ENCODE data around the gene ACTG2. TPM values are rescaled to one million over a fixed set of nuclear protein-coding genes. Genes with fewer than 3 reads are reported as not detected.

ACTG2 gene
- total and polyA plus RNA-seq, 2 donors (not counting 1 experiment from before 2014, with no cell fraction given), result not detected

DNA sequence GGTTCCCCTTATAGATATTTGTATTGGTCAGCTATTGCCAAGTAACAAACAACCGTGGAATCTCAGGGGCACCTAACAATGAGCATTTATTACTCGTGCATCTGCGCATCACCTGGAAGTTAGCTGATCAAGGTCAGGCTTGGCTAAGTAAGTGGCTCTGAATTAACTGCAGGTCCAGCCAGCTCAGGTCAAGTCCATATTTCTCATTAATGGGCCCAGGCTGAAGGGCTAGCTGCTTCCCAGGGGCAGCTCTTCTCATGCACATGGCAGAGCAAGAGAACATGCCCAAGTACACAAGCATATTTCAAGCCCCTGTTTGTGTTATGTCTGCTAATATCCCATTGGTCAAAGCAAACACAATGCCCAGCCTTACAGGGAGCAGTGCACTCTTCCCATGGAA lies 26.0 kb downstream of the ACTG2 start:
- ATAC-seq (ENCODE audit: low read depth) (no peak), DNase-seq (no peak)
- H3K4me1 ChIP-seq (ENCODE audit: control insufficient read depth in 2 of 2, insufficient read depth in 2 of 2, low read length in 2 of 2), result peaks cover 0 to 3% of the 10 kb centered on the region in 2 donors
- Mint-ChIP-seq H3K27me3 (no peaks in the 10 kb centered on the region), H3K4me1 (peaks cover 10% of the 10 kb centered on the region), H3K9me3 (ENCODE audit: insufficient read depth) (no peaks in the 10 kb centered on the region), H3K4me3 (no peak overlapping the region), H3K27ac (no peak overlapping the region)
- CTCF ChIA-PET, result interaction anchor here (1.7 kb wide), 1 partner anchor 11 kb away, joined by 8 read pairs; no protein-coding TSS in a partner anchor
- H3K4me3 ChIP-seq (ENCODE audit: control extremely low read depth in 1 of 5, extremely low read depth in 1 of 5, insufficient read depth in 1 of 5, low read depth in 2 of 5, low read length in 4 of 5), result no peak overlapping the region
- WGBS (ENCODE audit: insufficient coverage), result 100% methylated on average over 3 of the region's 3 CpGs
- H2AFZ ChIP-seq (ENCODE audit: insufficient read depth, low read depth, low read length, poor library complexity, severe bottlenecking), result no peak overlapping the region
- no peaks in the 10 kb centered on the region for H3K36me3 ChIP-seq (replicated peaks in 1 of 2; ENCODE audit: control extremely low read depth in 1 of 2, control insufficient read depth in 1 of 2, extremely low read depth in 1 of 2, insufficient read depth in 2 of 2, low read length in 1 of 2)
- no peaks in the 10 kb centered on the region for H3K27me3 ChIP-seq (replicated peaks in 1 of 4; ENCODE audit: control extremely low read depth in 1 of 4, control insufficient read depth in 3 of 4, insufficient read depth in 4 of 4, low read length in 3 of 4)
- TF ChIP-seq EZH2 (IDR thresholded peaks at IDR 0.05; ENCODE audit: borderline replicate concordance, insufficient read depth, low read depth, low read length, poor library complexity, severe bottlenecking), result no peak
- TF ChIP-seq, protein P1, sequence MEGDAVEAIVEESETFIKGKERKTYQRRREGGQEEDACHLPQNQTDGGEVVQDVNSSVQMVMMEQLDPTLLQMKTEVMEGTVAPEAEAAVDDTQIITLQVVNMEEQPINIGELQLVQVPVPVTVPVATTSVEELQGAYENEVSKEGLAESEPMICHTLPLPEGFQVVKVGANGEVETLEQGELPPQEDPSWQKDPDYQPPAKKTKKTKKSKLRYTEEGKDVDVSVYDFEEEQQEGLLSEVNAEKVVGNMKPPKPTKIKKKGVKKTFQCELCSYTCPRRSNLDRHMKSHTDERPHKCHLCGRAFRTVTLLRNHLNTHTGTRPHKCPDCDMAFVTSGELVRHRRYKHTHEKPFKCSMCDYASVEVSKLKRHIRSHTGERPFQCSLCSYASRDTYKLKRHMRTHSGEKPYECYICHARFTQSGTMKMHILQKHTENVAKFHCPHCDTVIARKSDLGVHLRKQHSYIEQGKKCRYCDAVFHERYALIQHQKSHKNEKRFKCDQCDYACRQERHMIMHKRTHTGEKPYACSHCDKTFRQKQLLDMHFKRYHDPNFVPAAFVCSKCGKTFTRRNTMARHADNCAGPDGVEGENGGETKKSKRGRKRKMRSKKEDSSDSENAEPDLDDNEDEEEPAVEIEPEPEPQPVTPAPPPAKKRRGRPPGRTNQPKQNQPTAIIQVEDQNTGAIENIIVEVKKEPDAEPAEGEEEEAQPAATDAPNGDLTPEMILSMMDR (IDR thresholded peaks at IDR 0.05), result no peak
- H3K79me2 ChIP-seq (ENCODE audit: control insufficient read depth, insufficient read depth, low read length), result no peaks in the 10 kb centered on the region
- no peak overlapping the region for H3K4me2 ChIP-seq (replicated peaks; ENCODE audit: low read depth, low read length, poor library complexity, severe bottlenecking)
- intact Hi-C loops (cut with micrococcal nuclease), result no loop called here
- no peaks in the 10 kb centered on the region for H3K9me3 ChIP-seq (ENCODE audit: control extremely low read depth in 1 of 3, control insufficient read depth in 2 of 3, insufficient read depth in 1 of 3, low read length in 2 of 3)
- POLR2A ChIA-PET, result interaction anchor here (0.6 kb wide), 1 partner anchor 52 kb away, joined by 9 read pairs; no protein-coding TSS in a partner anchor
- no peak overlapping the region for H3K27ac ChIP-seq (ENCODE audit: low read length in 2 of 2)
- no peaks in the 10 kb centered on the region for H4K20me1 ChIP-seq (ENCODE audit: control insufficient read depth, insufficient read depth, low read length, poor library complexity, severe bottlenecking)
- H3K9ac ChIP-seq (ENCODE audit: low read length), result no peak overlapping the region

DNA sequence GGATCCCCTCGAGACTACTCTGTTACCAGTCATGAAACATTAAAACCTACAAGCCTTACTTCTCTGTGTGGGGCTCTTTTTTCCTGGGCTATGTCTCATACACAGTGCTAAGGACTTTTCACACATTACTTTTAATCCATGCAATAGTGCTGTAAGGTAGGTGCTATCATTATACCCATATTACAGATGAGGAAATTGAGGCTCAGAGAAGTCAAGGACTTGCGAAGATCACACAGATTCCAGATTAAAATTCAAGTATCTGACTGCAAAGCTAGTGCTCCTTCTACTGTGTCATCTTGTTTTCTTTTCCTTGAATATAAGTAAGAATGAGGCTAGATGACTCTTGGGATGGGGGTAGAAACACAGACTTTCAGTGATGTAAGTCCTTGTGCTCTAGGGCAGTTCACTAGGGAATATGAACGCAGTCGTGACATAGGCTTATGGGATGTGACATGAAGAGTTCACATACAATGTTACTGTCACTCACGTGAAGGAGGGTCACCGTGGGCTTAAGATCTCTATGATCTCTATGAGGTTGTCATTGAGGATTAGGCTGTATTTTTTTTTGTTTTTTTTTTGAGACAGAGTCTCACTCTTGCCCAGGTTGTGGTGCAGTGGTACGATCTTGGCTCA lies 26.9 kb downstream of the ACTG2 start:
- intact Hi-C loops (cut with micrococcal nuclease), result no loop called here

More for the DNA sequence above, 26.9 kb downstream of the ACTG2 start:
- no peak overlapping the region for H3K4me2 ChIP-seq (replicated peaks; ENCODE audit: low read depth, low read length, poor library complexity, severe bottlenecking)
- no peak overlapping the region for H3K27ac ChIP-seq (ENCODE audit: low read length in 2 of 2)
- no peaks in the 10 kb centered on the region for H3K36me3 ChIP-seq (replicated peaks in 1 of 2; ENCODE audit: control extremely low read depth in 1 of 2, control insufficient read depth in 1 of 2, extremely low read depth in 1 of 2, insufficient read depth in 2 of 2, low read length in 1 of 2)
- Mint-ChIP-seq H3K4me1 (peaks cover 11% of the 10 kb centered on the region), H3K9me3 (ENCODE audit: insufficient read depth) (no peaks in the 10 kb centered on the region), H3K4me3 (no peak overlapping the region), H3K27me3 (no peaks in the 10 kb centered on the region), H3K27ac (no peak overlapping the region)
- H3K9me3 ChIP-seq (ENCODE audit: control extremely low read depth in 1 of 3, control insufficient read depth in 2 of 3, insufficient read depth in 1 of 3, low read length in 2 of 3), result peaks cover 0 to 2% (median 0%) of the 10 kb centered on the region in 3 donors
- no peak overlapping the region for H2AFZ ChIP-seq (ENCODE audit: insufficient read depth, low read depth, low read length, poor library complexity, severe bottlenecking)
- no peak for TF ChIP-seq EZH2 (IDR thresholded peaks at IDR 0.05; ENCODE audit: borderline replicate concordance, insufficient read depth, low read depth, low read length, poor library complexity, severe bottlenecking)
- TF ChIP-seq, protein P1 (IDR thresholded peaks at IDR 0.05), result no peak
- no peaks in the 10 kb centered on the region for H3K27me3 ChIP-seq (replicated peaks in 1 of 4; ENCODE audit: control extremely low read depth in 1 of 4, control insufficient read depth in 3 of 4, insufficient read depth in 4 of 4, low read length in 3 of 4)
- no peaks in the 10 kb centered on the region for H4K20me1 ChIP-seq (ENCODE audit: control insufficient read depth, insufficient read depth, low read length, poor library complexity, severe bottlenecking)
- ChIA-PET POLR2A (no interaction called here), CTCF (interaction anchor here (1.7 kb wide), 1 partner anchor 12 kb away, joined by 8 read pairs; no protein-coding TSS in a partner anchor)
- ATAC-seq (ENCODE audit: low read depth), result no peak
- H3K9ac ChIP-seq (ENCODE audit: low read length), result no peak overlapping the region
- 92% methylated on average over 5 of the region's 7 CpGs for WGBS (ENCODE audit: insufficient coverage)
- no peak overlapping the region for H3K4me3 ChIP-seq (ENCODE audit: control extremely low read depth in 1 of 5, extremely low read depth in 1 of 5, insufficient read depth in 1 of 5, low read depth in 2 of 5, low read length in 4 of 5)
- no peak for DNase-seq
- peaks cover 0 to 3% of the 10 kb centered on the region in 2 donors for H3K4me1 ChIP-seq (ENCODE audit: control insufficient read depth in 2 of 2, insufficient read depth in 2 of 2, low read length in 2 of 2)
- H3K79me2 ChIP-seq (ENCODE audit: control insufficient read depth, insufficient read depth, low read length), result no peaks in the 10 kb centered on the region

All from B cell (primary cell).